Activated CD8-positive, alpha-beta memory T cell treated with anti-CD3 and anti-CD28 coated beads, Interleukin-2, amount 50 U/mL, for 24 hours (primary cell): ENCODE data around the gene SULT1C4.
"Not testable (repeated sequence)": the region's sequence is repeated elsewhere in the genome, so short reads cannot be mapped to it uniquely, and the experiment has no call there.

Experiments used
- DNase-seq: peaks from one replicate; pipeline ENCODE4 v3.0.0-alpha.2; 2020; ENCODE audit errors: extremely low read depth

Gene SULT1C4

DNA sequence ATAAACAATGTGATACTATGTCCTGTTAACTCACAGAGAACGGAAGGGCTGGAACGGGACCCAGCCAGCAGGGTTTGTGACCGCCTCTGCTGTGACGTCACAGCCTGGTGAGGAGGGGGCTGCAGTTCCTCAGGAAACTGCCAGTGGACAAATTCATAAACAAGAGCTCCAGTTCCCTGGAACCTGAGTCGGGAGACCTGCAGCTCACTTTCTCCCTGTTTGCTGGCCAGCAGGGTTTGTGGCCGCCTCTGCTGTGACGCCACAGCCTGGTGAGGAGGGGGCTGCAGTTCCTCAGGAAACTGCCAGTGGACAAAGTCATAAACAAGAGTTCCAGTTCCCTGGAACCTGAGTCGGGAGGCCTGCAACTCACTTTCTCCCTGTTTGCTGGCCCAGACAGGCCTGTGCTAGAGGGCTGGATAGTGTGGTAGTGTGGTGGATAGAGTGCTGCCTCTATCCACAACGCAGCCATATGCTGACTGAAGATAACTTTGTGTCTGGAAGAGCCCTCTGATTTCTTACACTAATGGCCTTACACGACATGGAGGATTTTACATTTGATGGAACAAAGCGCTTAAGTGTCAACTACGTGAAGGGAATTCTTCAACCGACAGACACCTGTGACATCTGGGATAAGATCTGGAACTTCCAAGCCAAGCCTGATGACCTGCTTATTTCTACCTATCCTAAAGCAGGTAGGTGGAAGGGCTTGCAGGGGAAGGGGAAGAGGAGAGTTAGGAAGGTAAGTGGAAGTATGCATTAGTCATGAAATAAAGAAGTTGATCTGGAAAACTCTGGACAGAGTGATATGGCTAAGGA lies at the start of gene SULT1C4:
Gene SULT1C4 (plus strand): TSS at position 140 of the 816 bp plus-strand sequence. CDS start 384 bp downstream, at position 524.
- no peak for DNase-seq

DNA sequence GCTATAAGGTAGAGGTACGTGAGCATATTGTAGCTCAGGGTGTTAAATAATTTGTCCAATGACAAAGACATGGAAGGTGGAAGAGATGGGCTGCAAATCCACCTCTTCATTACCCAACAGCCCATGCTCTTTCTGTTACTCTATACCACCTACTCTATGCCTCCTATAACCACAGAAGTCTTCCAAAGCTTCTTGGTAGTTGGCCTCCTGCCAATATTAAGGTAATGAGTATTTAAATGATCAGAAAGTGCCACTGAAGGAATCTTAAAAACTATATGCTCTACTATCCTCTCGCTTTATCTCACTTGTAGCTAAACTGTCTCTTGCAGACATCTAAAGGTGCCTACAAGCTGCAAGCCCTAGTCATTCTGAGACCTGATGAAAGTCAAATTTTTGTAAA lies 48.0 kb upstream of the SULT1C4 start:
- no peak for DNase-seq

DNA sequence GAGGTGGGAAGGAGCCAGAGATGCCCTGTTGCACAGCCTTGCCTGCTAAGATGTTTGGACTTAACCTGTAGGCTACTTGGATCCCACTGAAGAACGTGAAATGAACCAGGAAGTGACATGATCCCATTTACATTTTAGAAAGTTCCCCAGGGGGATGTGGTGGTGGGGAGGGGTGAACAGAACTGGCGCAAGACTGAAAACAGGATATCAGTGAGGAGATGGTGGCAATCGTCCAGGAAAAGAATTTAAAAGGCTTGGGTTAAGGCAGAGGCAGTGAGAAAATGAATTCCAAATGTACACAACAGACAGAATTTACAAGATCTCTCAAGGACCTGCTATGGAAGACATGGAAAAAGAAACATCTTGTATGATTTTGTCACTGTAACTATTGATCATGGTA lies 46.8 kb upstream of the SULT1C4 start:
- DNase-seq: no peak

DNA sequence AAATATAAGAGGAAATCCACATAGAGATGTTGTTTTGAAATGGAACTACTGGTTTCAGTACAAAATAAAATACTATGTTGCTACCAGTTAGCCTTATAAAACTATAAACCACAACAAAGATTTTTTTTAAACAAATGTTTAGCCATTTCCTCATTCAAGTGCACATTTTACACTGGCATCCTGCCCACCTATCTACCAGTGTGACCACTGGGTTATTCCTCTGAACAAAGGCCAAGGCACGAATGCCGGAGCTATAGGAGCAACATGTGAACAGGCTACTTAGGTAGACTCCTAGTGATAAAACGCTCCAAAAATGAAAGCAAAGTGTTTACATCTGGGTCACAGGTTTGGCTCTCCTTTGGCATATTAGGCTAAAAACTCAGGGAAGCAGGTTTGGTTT lies 31.8 kb upstream of the SULT1C4 start:
- DNase-seq: no peak

DNA sequence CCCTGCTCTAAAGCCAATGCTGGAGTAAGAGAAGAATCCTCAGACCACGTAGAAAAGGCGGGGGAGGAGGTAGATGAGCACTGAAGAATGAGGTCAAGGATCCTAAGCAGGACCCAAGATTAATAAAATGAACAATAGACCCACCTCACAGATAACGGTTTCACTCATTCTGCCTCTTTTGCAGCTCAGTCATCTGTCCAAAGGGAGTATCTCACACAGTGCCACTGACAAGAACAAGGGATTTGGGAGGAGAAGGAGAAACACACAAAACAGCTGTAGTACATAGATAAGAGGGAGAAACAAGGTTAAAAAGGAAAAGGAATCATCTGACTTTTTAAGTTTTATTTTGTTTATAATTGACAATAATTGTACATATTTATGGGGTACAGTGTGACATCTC lies 30.9 kb upstream of the SULT1C4 start:
- DNase-seq: no peak

DNA sequence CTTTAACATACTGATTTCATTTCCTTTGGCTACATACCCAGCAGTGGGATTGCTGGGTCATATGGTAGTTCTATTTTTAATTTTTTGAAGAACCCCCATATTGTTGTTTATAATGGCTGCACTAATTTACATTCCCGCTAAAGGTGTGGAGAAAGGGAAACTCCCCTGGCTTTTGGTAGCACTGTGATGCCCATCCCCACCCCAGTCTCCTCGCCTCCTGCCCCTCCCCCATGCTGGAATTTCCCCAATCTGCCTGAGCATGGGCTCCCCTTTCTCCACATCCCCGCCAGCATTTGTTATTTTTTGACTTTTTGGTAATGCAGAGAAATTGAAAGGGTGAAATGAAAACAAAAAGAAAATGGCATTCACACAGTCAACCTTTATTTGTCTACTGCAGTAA lies 30.0 kb upstream of the SULT1C4 start:
- no peak for DNase-seq

DNA sequence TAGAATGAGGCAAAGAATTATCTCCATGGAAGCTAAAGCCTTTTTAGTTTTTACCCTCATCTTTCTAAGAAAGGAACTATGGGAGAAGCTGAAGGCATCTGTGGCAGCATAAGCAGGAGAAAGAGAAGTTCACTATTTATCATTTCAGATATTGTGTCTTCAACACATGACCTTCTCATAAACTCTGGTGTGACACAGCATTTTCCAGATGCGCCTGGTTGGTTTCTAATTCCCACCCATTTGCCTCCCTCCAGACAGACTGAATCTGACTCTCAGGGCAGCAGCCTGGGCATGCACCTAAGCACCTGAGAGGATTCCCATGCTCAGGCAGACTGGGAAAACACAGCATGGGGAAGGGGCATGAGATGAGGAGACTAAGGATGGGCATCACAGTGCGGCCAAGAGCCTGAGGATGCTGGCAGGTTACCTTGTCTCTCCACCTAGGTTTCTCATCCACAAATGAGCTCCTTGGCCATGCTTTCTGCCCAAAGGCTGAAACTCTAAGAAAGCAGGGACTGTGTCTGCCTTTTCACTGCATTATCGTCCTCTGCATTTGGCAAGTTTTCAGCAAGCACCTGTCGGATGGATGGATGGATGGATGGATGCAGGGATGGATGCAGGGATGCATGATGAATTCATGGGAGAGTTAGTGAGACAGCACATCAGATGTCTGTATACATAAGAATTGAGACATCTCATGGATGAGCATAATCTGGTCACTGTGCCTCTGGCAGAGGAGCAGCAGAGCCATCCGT lies 28.8 kb upstream of the SULT1C4 start:
- no peak for DNase-seq

DNA sequence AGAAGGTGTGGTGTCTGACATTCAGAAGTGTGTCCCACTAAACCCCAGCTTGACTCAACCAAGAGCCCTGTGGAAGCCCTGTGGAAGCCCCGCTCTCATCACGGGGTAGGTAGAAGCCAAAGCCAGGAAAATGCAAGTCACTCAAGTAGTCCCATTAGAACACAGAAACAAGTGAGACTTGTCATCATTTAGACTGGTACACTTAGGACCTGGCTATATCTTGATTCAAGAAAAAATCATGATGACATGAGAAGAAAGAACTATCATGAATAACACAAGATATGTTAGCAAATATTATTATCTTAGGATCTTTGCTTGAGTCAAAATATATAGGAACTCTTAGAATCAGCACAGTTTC lies 28.2 kb upstream of the SULT1C4 start:
- DNase-seq: no peak

DNA sequence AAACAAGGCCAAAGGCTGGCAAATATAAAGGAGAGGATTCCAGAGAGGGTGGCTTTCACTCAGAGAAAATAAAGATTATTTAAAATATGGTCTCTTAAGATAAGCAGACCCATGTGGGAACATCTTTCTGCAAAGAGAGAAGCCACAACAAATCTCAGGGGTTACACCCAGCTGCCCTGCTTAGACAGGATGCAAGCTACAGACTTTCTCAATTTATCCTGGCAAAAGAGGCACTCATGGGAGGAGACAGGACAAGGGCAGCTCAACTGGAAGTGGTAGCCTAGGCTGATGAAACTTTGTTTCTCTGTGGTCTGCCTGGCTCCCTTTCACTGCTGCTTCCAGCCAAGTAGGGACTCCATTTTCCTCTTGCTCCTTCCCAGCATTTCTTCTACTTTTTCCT lies 25.9 kb upstream of the SULT1C4 start:
- no peak for DNase-seq

DNA sequence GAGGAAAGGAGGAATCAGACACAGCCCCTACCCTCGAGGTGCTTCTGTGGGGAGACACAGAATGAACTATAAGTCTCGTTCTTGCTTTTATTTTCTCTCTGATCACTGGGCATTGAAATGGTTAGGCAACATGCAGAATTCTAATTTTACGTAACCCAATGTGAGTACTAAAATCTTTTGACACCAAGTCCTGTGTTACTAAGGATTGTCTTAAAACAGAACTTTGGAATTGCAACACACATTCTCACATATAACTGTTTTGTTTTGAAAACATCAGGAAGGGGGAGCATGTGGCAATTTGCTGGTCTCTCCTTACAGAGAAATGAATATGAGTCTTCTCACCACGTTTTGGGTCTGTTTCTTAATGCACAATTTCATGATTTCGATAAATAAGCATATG lies 23.6 kb upstream of the SULT1C4 start:
- no peak for DNase-seq

DNA sequence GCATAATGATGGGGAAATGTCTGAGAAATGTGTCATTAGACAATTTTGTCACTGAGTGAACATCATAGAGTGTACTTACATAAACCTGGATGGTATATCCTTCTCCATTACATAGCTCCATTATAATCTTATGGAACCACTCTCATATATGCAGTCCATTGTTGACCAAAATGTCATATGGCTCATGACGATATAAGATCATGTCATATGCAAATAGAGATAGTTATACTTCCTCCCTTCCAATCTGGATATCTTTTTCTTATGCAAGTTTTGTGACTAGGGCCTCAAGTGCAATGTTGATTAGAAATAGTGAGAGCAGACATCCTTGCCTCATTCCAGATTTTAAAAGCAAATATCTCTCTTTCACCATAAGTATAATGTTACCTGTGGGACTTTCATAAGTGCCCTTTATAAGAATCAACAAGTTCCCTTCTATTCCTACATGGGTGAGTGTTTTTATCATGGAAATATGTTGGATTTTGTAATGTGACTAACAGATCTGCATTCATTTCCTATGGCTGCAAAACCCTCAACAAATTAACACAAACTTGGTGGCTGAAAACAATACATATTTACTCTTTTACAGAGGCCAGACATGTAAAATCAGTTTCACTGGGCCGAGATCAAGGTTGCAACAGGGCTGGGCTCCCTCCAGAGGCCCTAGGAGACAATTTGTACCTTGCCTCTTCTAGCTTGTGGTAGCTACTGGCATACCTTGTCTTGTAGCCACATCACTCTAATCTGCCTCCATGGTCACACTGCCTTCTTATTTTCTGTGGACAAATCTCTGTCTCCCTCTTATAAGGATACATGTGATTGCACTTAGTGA lies 21.6 kb upstream of the SULT1C4 start:
- DNase-seq: no peak

DNA sequence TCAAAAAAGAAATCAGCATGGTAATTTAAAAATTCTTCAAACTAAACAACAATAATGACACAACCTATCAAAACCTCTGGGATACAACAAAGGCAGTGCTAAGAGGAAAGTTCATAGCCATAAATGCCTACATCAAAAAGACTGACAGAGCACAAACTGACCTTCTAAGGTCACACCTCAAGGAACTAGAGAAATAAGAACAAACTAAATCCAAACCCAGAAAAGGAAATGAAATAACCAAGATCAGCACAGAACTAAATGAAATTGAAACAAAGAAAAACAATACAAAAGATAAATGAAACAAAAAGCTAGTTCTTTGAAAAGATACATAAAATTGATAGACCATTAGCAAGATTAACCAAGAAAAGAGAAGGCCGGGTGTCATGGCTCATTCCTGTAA lies 18.4 kb upstream of the SULT1C4 start:
- DNase-seq: not testable (repeated sequence)

DNA sequence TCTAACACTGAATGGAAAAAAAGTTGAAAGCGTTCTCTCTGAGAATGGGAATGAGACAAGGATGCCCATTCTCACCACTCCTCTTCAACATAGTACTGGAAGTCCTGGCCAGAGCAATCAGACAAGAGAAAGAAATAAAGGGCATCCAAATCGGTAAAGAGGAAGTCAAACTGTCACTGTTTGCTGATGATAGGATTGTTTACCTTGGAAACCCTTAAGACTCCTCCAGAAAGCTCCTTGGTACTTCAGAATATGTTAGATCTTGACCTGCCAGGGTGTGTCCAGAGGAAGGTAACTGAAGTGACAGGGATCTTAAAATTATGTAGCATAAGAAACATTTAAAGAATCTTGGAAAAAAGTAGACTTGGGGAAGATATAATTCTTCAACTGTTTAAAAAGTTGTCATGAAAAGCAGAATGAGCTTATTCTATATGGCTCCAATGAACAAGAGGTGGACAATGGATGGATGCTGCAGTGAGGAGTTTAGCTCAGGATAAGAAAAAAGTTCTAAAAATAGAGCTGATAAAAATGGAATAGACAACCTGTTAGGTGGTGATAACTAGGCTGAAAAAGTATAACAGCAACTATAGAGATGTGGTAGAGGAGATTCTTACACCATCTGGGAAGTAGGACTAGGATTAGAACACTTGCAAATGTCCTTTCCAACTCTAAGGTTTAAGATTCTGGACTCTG lies 16.8 kb upstream of the SULT1C4 start:
- no peak for DNase-seq

DNA sequence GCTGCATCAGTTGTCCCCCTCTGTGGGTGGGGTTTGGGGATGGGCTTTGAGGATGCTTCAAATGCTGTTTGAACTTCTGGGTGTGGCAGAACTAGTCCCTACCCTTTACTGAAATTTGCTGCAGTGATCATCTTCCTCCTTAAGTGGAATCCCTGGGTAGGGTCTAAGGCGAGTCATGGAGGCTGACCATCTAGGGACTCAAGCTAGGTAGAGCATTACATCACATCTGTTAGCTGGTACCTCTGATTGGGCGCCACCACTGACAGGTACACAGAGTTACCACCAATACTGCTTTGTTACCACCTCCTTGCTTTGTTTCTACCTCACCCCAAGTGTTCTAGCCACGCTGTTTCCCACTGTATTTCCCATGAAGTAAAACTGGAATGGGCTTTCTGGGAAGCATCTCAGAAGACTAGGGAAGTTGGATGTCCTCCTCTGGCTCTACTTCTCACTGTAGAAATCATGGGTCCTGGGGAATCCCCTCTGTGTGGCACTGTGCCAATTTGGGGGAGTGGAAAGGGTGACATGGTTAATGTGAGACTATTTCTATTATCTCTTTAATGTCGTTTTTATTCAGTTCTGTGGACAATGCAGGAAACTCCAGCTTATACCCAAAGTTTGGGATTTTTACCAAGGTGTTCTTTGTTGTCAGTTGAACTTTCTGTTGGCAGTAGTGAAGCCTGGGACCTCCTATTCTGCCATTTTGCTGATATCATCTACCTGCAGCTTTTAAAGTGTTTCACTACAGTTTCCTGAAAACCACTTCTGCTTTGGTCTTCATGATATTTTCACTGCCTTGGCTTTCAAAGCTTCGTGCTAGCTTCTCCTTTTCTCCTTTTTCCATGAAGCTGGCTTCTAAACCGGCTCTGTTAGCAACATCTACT lies 14.5 kb upstream of the SULT1C4 start:
- DNase-seq: no peak

DNA sequence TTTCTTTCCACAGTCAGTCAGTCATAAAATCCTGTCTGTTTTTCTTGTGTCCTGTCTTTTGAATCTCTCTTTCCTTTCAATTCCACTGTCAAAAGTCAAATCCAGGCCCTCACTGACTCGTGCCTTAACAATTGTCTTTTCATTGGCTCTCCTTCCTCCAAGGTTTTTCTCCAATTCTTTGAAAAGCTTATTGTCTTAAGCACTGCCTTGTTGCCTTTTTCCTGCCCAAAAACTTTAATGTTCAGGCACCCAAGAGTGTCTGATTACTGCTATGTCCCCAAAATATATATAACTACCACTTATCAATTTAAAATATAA lies 13.9 kb upstream of the SULT1C4 start:
- no peak for DNase-seq

DNA sequence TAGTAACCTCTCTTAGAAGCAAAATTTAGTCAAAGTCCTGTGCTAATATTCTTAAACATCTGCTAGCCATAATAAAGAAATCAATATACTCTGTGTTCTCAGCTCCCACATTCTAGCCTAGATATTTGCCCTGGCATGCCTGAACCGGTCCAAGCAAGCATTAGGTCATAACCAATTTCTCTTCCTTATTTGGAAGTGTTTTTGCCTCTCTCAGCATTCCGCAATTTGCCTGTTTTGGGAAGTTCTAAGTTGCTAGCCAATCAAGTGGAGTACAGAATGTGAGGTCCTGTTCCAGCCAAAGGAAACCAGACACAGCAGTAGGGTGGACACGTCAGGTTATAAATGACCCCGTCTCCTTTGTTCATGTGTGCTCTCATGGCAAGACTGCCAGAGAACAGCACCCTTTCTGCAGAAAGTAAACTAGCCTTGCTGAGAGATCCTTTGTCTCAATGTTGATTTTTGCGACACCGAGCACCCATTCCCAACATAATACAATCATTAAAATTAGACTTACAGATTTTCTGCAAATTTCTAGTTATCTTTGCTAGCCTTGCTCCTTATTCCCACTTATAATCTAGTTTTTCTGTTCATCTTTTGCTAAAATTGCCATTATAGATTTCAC lies 13.0 kb upstream of the SULT1C4 start:
- no peak for DNase-seq

DNA sequence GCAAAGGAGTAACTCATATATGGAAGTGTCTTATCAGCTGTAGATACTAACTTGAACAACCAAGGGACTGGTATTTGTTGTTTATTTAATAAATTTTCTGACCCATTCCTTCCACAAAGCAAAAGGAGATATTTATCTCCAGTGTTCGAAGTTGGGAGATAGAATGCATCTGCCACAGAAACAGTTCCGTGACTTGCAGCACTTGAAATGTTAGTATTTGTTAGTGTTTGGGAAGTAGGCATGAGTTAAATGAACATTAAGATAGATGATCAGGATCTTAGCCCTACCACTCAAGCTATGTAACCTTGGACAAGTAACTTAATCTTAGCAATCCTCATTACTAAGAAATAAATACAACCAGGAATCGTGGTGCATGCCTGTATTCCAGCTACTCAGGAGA lies 12.1 kb upstream of the SULT1C4 start:
- DNase-seq: no peak

DNA sequence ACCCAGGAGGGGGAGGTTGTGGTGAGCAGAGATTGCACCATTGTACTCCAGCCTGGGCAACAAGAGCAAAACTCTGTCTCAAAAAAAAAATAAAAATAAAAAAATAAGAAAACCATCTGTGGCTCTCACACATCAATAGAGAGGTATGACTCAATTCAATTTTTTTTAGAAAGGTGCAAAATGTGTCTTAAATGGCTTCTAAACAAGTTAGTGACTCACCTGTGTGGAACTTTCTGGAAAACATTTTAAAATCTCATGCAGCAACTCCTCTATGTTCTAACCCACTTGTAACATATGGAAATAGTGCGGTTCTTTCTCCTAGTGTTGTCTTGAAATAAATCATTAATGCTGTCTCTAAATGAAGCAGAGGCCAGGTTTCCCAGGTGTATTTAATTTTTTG lies 10.7 kb upstream of the SULT1C4 start:
- no peak for DNase-seq

DNA sequence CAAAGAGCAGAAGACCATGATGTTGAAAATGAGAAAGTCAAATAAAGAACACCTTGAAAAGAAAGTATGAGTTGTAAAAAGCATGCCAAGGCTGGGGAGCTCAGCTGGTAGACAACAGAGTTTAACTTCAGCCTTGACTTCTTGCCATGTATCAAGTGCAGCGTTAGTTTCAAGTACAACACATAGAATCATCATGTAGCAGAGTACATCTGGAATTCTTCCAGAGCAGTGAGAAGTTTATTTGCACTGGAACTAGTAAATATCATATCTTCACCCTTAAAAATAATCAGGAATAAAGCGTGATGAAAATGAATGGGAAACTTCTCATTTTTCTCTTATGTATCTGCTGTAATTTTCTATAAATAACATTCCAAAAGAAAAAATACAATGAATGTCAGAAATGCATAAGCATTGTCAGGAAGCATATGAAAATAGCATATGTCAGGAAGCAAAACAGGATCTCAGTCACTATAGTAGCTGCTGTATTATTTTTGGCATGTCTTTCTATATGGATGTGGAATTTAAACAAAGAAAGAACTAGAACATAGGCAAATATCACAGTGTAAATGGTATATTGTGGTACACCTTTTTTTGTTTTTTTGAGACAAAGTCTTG lies 10.1 kb upstream of the SULT1C4 start:
- DNase-seq: no peak

DNA sequence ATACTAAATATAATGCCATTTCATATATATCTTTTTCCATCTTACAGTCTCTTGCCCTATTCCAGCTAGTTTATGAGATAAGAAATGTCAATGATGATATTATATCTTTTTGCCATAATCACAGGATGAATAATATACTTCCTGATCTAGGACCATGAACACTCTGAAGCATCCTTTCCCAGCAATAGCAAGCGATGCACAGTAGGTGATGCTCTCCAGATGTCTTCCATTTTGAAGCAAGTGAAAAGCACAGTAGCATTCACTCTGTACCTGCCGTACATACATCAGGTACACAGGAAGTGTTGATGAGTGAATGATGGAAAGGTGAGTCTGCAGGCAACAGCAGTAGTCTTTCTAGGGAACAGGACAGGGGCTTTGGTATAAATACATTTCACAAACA lies 8.6 kb upstream of the SULT1C4 start:
- DNase-seq: no peak
